Skeletal muscle tissue (tissue), 4 donors: ENCODE measurements around the gene RASA4B. TPM values are rescaled to one million over a fixed set of nuclear protein-coding genes. Genes with fewer than 3 reads are reported as not detected.

ENCODE experiments used
- H3K27ac ChIP-seq: one replicate; pipeline ENCODE4 v1.7.0; 2013; ENCODE audit warnings: mild to moderate bottlenecking, low read depth, low read length, inconsistent platforms
- H3K27me3 ChIP-seq, 3 donors: one replicate each; pipeline ENCODE4 v1.7.0; 2013; ENCODE audit warnings: low read length in 3 of 3; ENCODE audit not compliant: control insufficient read depth in 3 of 3, insufficient read depth in 3 of 3
- H3K36me3 ChIP-seq, 3 donors: one replicate each; pipeline ENCODE4 v1.7.0; 2013; ENCODE audit warnings: low read length in 3 of 3; ENCODE audit not compliant: control insufficient read depth in 3 of 3, insufficient read depth in 3 of 3
- H3K4me1 ChIP-seq, 3 donors: one replicate each; pipeline ENCODE4 v1.7.0; 2013; ENCODE audit warnings: low read length in 3 of 3, mild to moderate bottlenecking in 3 of 3; ENCODE audit not compliant: control insufficient read depth in 3 of 3, insufficient read depth in 3 of 3
- H3K4me3 ChIP-seq, 3 donors: one replicate each; pipeline ENCODE4 v1.7.0; 2013; ENCODE audit warnings: low read length in 3 of 3
- H3K9ac ChIP-seq, 3 donors: one replicate each; pipeline ENCODE4 v1.7.0; 2013; ENCODE audit warnings: low read length in 3 of 3, mild to moderate bottlenecking in 3 of 3, moderate library complexity in 2 of 3, low read depth in 1 of 3
- H3K9me3 ChIP-seq, 3 donors: one replicate each; pipeline ENCODE4 v1.7.0; 2013; ENCODE audit warnings: low read length in 3 of 3; ENCODE audit not compliant: control insufficient read depth in 3 of 3
- total RNA-seq: library from RNA; depleted of rRNA; stranded (reverse); fragments of >200 nt; gene quantifications from one replicate; pipeline ENCODE4 v1.2.3, GENCODE V29; 2014
- donor health status: Osteomylitis.

RASA4B gene
- total RNA-seq, 1 donor from 2014 or later = 2.6 TPM

GRCh38 chr7:102453319-102453718, 64.3 kb downstream of the RASA4B start:
- Histone ChIP-seq H3K9ac (no peak overlapping the region), H3K4me1 (peaks cover 0 to 6% (median 4%) of the 10 kb centered on the region in 3 donors), H3K27me3 (no peaks in the 10 kb centered on the region), H3K27ac (peak overlapping the region; percentile 12), H3K9me3 (no peaks in the 10 kb centered on the region), H3K4me3 (no peak overlapping the region), H3K36me3 (peaks cover 8 to 18% (median 14%) of the 10 kb centered on the region in 3 donors)

- Histone ChIP-seq H3K36me3 (peaks cover 5 to 10% (median 8%) of the 10 kb centered on the region in 3 donors), H3K9ac (no peak overlapping the region), H3K27ac (no peak overlapping the region), H3K4me3 (no peak overlapping the region), H3K27me3 (no peaks in the 10 kb centered on the region), H3K9me3 (no peaks in the 10 kb centered on the region), H3K4me1 (peaks cover 0 to 6% (median 4%) of the 10 kb centered on the region in 3 donors)
Measured at GRCh38 chr7:102452451-102452850, 65.1 kb downstream of the RASA4B start.

- no peak overlapping the region for H3K27ac ChIP-seq
- H3K4me3 ChIP-seq = no peak overlapping the region
- H3K36me3 ChIP-seq = peaks cover 1 to 12% (median 4%) of the 10 kb centered on the region in 3 donors
- no peaks in the 10 kb centered on the region for H3K9me3 ChIP-seq
- no peak overlapping the region for H3K9ac ChIP-seq
- peaks cover 0 to 6% (median 4%) of the 10 kb centered on the region in 3 donors for H3K4me1 ChIP-seq
- no peaks in the 10 kb centered on the region for H3K27me3 ChIP-seq
Measured at GRCh38 chr7:102451371-102452054, 66.1 kb downstream of the RASA4B start.

- no peak overlapping the region for H3K4me3 ChIP-seq
- peaks cover 0 to 9% (median 6%) of the 10 kb centered on the region in 3 donors for H3K36me3 ChIP-seq
- H3K27me3 ChIP-seq = no peaks in the 10 kb centered on the region
- H3K4me1 ChIP-seq = peaks cover 0 to 6% (median 4%) of the 10 kb centered on the region in 3 donors
- H3K27ac ChIP-seq = no peak overlapping the region
- H3K9me3 ChIP-seq = no peaks in the 10 kb centered on the region
- H3K9ac ChIP-seq = no peak overlapping the region
Measured at GRCh38 chr7:102450242-102450641, 67.3 kb downstream of the RASA4B start.

GRCh38 chr7:102449136-102449535, 68.4 kb downstream of the RASA4B start:
- Histone ChIP-seq H3K27ac (no peak overlapping the region), H3K4me1 (peaks cover 0 to 6% (median 4%) of the 10 kb centered on the region in 3 donors), H3K9me3 (no peaks in the 10 kb centered on the region), H3K4me3 (no peak overlapping the region), H3K27me3 (no peaks in the 10 kb centered on the region), H3K36me3 (peaks cover 0 to 8% (median 6%) of the 10 kb centered on the region in 3 donors), H3K9ac (no peak overlapping the region)

- no peaks in the 10 kb centered on the region for H3K9me3 ChIP-seq
- no peaks in the 10 kb centered on the region for H3K27me3 ChIP-seq
- no peaks in the 10 kb centered on the region for H3K4me1 ChIP-seq
- H3K27ac ChIP-seq = no peak overlapping the region
- H3K9ac ChIP-seq = no peak overlapping the region
- no peak overlapping the region for H3K4me3 ChIP-seq
- H3K36me3 ChIP-seq = peaks cover 0 to 8% (median 6%) of the 10 kb centered on the region in 3 donors
Measured at GRCh38 chr7:102447311-102447710, 70.3 kb downstream of the RASA4B start.

- peaks cover 0 to 8% (median 6%) of the 10 kb centered on the region in 3 donors for H3K36me3 ChIP-seq
- no peaks in the 10 kb centered on the region for H3K9me3 ChIP-seq
- H3K27me3 ChIP-seq = no peaks in the 10 kb centered on the region
- no peak overlapping the region for H3K4me3 ChIP-seq
- H3K9ac ChIP-seq = no peak overlapping the region
- no peaks in the 10 kb centered on the region for H3K4me1 ChIP-seq
- H3K27ac ChIP-seq = no peak overlapping the region
Measured at GRCh38 chr7:102446387-102447156, 71.0 kb downstream of the RASA4B start.

GRCh38 chr7:102445674-102446071, 71.9 kb downstream of the RASA4B start:
- H3K4me3 ChIP-seq = no peak overlapping the region
- H3K27me3 ChIP-seq = no peaks in the 10 kb centered on the region
- H3K9ac ChIP-seq = no peak overlapping the region
- peaks cover under 1 to 1% (median 1%) of the 10 kb centered on the region in 3 donors for H3K4me1 ChIP-seq
- H3K36me3 ChIP-seq = peaks cover 0 to 8% (median 6%) of the 10 kb centered on the region in 3 donors
- H3K27ac ChIP-seq = no peak overlapping the region
- no peaks in the 10 kb centered on the region for H3K9me3 ChIP-seq

GRCh38 chr7:102444961-102445673, 72.5 kb downstream of the RASA4B start:
- Histone ChIP-seq H3K4me1 (peaks cover 6 to 7% (median 7%) of the 10 kb centered on the region in 3 donors), H3K27me3 (no peaks in the 10 kb centered on the region), H3K27ac (no peak overlapping the region), H3K4me3 (no peak overlapping the region), H3K9ac (no peak overlapping the region), H3K36me3 (peaks cover 0 to 8% (median 6%) of the 10 kb centered on the region in 3 donors), H3K9me3 (no peaks in the 10 kb centered on the region)
